Transverse colon (tissue), 3 donors: ENCODE measurements around the gene USP24.

ENCODE experiments used
- POLR2A ChIP-seq: fragments of 450-650 bp; IDR thresholded peaks from one replicate; pipeline ENCODE4 v1.6.1; 2016; ENCODE audit warnings: antibody characterized with exemption, mild to moderate bottlenecking, moderate library complexity
- TF ChIP-seq, protein P1 (sequence below), 5 experiments: fragments of 200-600 bp in 3 of 5; fragments of 450-650 bp in 2 of 5; sonication (generic) in 3 of 5; IDR thresholded peaks; 1 replicate in 2 of 5; 2 replicates in 3 of 5; pipeline ENCODE4 v1.5.1; 2016 to 2017; ENCODE audit warnings: antibody characterized with exemption in 5 of 5, inconsistent platforms in 3 of 5, mild to moderate bottlenecking in 2 of 5, moderate library complexity in 1 of 5

DNA sequence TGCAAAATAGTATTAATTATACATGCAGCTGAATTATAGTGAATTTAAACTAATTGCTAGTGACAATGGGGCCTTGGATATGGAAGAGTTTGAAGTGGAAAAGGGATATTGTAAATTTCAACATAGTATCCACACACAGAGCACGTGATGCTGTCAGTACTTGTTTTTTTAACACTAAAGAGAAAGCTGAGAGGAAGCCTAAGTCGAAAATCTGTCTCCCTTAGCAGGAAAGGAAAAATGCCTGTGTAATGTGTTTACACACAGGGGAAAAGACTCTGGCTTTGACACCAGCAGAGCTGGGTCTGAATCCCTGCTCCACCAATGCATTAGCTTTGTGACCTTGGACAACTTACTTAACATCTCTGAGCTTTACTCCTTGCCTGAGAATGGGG is 133.3 kb downstream of the USP24 start:
- no peak for TF ChIP-seq POLR2A
- TF ChIP-seq, protein P1, sequence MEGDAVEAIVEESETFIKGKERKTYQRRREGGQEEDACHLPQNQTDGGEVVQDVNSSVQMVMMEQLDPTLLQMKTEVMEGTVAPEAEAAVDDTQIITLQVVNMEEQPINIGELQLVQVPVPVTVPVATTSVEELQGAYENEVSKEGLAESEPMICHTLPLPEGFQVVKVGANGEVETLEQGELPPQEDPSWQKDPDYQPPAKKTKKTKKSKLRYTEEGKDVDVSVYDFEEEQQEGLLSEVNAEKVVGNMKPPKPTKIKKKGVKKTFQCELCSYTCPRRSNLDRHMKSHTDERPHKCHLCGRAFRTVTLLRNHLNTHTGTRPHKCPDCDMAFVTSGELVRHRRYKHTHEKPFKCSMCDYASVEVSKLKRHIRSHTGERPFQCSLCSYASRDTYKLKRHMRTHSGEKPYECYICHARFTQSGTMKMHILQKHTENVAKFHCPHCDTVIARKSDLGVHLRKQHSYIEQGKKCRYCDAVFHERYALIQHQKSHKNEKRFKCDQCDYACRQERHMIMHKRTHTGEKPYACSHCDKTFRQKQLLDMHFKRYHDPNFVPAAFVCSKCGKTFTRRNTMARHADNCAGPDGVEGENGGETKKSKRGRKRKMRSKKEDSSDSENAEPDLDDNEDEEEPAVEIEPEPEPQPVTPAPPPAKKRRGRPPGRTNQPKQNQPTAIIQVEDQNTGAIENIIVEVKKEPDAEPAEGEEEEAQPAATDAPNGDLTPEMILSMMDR (IDR thresholded peaks at IDR 0.05): no peak
